Measurements from ENCODE around the gene OR51B2. TPM values are rescaled to one million over a fixed set of nuclear protein-coding genes. Genes with fewer than 3 reads are reported as not detected.

The OR51B2 gene
- total RNA-seq, 1 experiment from 2014 or later, result not detected

DNA sequence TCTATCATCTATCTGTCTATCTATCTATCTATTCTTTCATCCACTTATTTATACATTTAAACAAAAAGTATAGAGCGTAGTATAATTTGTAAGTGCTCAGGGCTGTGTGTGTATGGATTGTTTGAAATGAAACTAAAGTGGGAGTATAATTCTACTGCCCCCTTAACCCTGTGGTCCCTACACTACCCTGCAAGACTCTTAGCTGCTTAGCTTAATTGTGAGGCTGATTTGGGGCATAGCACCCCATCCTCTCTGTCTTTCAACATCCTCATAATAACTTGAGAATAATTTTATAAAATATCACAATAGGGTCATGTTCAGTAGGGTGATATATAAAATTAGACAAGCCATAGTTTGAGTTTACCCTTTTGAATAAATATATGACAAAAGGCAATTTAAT is 34.0 kb downstream of the OR51B2 start:
- H3K27ac Mint-ChIP-seq (ENCODE audit: unreplicated experiment), result no peak overlapping the region
- TF ChIP-seq CTCF (IDR thresholded peaks at IDR 0.05; ENCODE audit: unreplicated experiment), result no peak
- no peaks in the 10 kb centered on the region for H3K9me3 Mint-ChIP-seq (ENCODE audit: low read depth, unreplicated experiment)
- no peak overlapping the region for H3K4me3 Mint-ChIP-seq (ENCODE audit: low read depth, unreplicated experiment)
- CTCF ChIA-PET, result no interaction called here
- H3K27me3 Mint-ChIP-seq (ENCODE audit: unreplicated experiment), result no peaks in the 10 kb centered on the region
- no peaks in the 10 kb centered on the region for H3K4me1 Mint-ChIP-seq (ENCODE audit: low read depth, unreplicated experiment)
- BruUV-seq (replicated peaks), result no TSS peak
- intact Hi-C loops (cut with micrococcal nuclease; ENCODE audit: unreplicated experiment), result loop anchor here (2.0 kb wide), 2 partner anchors 85 to 165 kb away; no protein-coding TSS in a partner anchor
- no peaks in the 10 kb centered on the region for H3K36me3 Mint-ChIP-seq (ENCODE audit: insufficient read depth, unreplicated experiment)
- no peak for DNase-seq

DNA sequence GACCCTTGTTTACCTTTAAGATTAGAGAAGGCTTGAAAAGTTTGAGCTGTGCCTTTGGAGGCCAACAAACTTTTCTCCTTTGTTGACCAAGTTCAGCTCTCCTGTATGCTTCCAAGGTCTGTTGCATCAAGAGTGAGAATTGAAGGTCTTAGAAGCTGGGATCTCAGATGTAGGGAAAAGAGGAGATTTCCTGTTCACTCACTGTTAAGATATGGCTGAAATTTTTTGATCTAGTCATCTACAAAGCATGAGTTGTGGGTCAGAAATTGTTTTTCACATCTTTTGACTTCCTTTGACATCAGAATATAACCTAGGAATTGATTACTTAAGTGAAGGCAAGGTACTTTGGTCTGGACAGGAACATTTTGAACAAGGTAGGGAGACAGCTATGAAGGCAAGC is 34.4 kb downstream of the OR51B2 start:
- Mint-ChIP-seq H3K27me3 (ENCODE audit: unreplicated experiment) (no peaks in the 10 kb centered on the region), H3K4me3 (ENCODE audit: low read depth, unreplicated experiment) (no peak overlapping the region), H3K36me3 (ENCODE audit: insufficient read depth, unreplicated experiment) (no peaks in the 10 kb centered on the region), H3K4me1 (ENCODE audit: low read depth, unreplicated experiment) (no peaks in the 10 kb centered on the region), H3K27ac (ENCODE audit: unreplicated experiment) (no peak overlapping the region), H3K9me3 (ENCODE audit: low read depth, unreplicated experiment) (no peaks in the 10 kb centered on the region)
- no peak for TF ChIP-seq CTCF (IDR thresholded peaks at IDR 0.05; ENCODE audit: unreplicated experiment)
- CTCF ChIA-PET, result no interaction called here
- no peak for DNase-seq
- intact Hi-C loops (cut with micrococcal nuclease; ENCODE audit: unreplicated experiment), result loop anchor here (2.0 kb wide), 2 partner anchors 85 to 165 kb away; no protein-coding TSS in a partner anchor
- no TSS peak for BruUV-seq (replicated peaks)

- Mint-ChIP-seq H3K27ac (ENCODE audit: unreplicated experiment) (no peak overlapping the region), H3K27me3 (ENCODE audit: unreplicated experiment) (no peaks in the 10 kb centered on the region), H3K9me3 (ENCODE audit: low read depth, unreplicated experiment) (no peaks in the 10 kb centered on the region), H3K36me3 (ENCODE audit: insufficient read depth, unreplicated experiment) (no peaks in the 10 kb centered on the region), H3K4me1 (ENCODE audit: low read depth, unreplicated experiment) (no peaks in the 10 kb centered on the region), H3K4me3 (ENCODE audit: low read depth, unreplicated experiment) (no peak overlapping the region)
- intact Hi-C loops (cut with micrococcal nuclease; ENCODE audit: unreplicated experiment), result no loop called here
- no TSS peak for BruUV-seq (replicated peaks)
- CTCF ChIA-PET, result no interaction called here
- TF ChIP-seq CTCF (IDR thresholded peaks at IDR 0.05; ENCODE audit: unreplicated experiment), result no peak
- DNase-seq, result no peak
Measured at GRCh38 chr11:5288906-5289550, 35.1 kb downstream of the OR51B2 start.

DNA sequence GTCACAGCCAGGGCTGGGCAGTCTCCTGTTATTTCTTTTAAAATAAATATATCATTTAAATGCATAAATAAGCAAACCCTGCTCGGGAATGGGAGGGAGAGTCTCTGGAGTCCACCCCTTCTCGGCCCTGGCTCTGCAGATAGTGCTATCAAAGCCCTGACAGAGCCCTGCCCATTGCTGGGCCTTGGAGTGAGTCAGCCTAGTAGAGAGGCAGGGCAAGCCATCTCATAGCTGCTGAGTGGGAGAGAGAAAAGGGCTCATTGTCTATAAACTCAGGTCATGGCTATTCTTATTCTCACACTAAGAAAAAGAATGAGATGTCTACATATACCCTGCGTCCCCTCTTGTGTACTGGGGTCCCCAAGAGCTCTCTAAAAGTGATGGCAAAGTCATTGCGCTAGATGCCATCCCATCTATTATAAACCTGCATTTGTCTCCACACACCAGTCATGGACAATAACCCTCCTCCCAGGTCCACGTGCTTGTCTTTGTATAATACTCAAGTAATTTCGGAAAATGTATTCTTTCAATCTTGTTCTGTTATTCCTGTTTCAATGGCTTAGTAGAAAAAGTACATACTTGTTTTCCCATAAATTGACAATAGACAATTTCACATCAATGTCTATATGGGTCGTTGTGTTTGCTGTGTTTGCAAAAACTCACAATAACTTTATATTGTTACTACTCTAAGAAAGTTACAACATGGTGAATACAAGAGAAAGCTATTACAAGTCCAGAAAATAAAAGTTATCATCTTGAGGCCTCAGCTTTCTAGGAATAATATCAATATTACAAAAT is 35.8 kb downstream of the OR51B2 start:
- H3K36me3 Mint-ChIP-seq (ENCODE audit: insufficient read depth, unreplicated experiment), result no peaks in the 10 kb centered on the region
- no peaks in the 10 kb centered on the region for H3K4me1 Mint-ChIP-seq (ENCODE audit: low read depth, unreplicated experiment)
- TF ChIP-seq CTCF (IDR thresholded peaks at IDR 0.05; ENCODE audit: unreplicated experiment), result no peak
- BruUV-seq (replicated peaks), result no TSS peak
- no peaks in the 10 kb centered on the region for H3K9me3 Mint-ChIP-seq (ENCODE audit: low read depth, unreplicated experiment)
- CTCF ChIA-PET, result no interaction called here
- no peak overlapping the region for H3K27ac Mint-ChIP-seq (ENCODE audit: unreplicated experiment)
- no peak for DNase-seq
- intact Hi-C loops (cut with micrococcal nuclease; ENCODE audit: unreplicated experiment), result no loop called here
- H3K27me3 Mint-ChIP-seq (ENCODE audit: unreplicated experiment), result no peaks in the 10 kb centered on the region
- no peak overlapping the region for H3K4me3 Mint-ChIP-seq (ENCODE audit: low read depth, unreplicated experiment)
